ENCODE results near the gene RAB25.
"Not testable (repeated sequence)": the region's sequence is repeated elsewhere in the genome, so short reads cannot be mapped to it uniquely, and the experiment has no call there.

The RAB25 gene

DNA sequence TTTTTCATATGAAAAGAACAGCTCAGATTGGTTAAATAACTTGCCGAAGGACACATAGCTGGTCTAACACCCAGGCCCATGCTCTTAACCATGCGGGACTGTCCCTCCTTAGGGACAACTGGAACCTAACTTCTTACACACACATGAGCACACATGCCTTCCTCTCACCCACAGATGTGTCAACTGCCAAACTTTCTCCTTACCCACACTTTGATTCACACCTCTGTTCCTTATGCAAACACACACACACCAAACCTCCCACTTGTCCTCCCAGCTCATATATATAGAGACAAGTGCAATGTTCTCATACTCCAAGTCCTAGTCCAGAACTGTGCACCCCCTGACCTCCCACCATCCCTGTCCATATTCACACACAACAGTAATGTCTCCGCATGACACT is 4.3 kb downstream of the RAB25 start:
- in situ Hi-C loops (cut with MboI; ENCODE audit: low sequenced_read_pairs, unreplicated experiment): no loop called here
- TF ChIP-seq, protein P1, sequence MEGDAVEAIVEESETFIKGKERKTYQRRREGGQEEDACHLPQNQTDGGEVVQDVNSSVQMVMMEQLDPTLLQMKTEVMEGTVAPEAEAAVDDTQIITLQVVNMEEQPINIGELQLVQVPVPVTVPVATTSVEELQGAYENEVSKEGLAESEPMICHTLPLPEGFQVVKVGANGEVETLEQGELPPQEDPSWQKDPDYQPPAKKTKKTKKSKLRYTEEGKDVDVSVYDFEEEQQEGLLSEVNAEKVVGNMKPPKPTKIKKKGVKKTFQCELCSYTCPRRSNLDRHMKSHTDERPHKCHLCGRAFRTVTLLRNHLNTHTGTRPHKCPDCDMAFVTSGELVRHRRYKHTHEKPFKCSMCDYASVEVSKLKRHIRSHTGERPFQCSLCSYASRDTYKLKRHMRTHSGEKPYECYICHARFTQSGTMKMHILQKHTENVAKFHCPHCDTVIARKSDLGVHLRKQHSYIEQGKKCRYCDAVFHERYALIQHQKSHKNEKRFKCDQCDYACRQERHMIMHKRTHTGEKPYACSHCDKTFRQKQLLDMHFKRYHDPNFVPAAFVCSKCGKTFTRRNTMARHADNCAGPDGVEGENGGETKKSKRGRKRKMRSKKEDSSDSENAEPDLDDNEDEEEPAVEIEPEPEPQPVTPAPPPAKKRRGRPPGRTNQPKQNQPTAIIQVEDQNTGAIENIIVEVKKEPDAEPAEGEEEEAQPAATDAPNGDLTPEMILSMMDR (IDR thresholded peaks at IDR 0.05; ENCODE audit: borderline replicate concordance, control extremely low read depth, extremely low read depth, insufficient read depth, missing control alignments): no peak
- DNase-seq (ENCODE audit: low spot score): no peak

DNA sequence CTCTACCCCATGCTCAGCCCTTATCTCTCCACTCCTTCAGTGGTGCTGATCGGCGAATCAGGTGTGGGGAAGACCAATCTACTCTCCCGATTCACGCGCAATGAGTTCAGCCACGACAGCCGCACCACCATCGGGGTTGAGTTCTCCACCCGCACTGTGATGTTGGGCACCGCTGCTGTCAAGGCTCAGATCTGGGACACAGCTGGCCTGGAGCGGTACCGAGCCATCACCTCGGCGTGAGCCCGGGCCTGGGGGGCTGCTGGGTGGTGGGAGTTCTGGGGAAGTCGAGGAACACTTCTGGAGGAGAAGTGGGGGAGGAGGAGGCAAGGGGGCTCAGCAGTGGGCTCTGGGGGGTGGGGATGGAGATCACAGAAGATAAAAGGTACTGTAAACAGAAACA is 4.9 kb downstream of the RAB25 start:
- DNase-seq (ENCODE audit: low spot score): no peak
- in situ Hi-C loops (cut with MboI; ENCODE audit: low sequenced_read_pairs, unreplicated experiment): no loop called here
- TF ChIP-seq, protein P1 (IDR thresholded peaks at IDR 0.05; ENCODE audit: borderline replicate concordance, control extremely low read depth, extremely low read depth, insufficient read depth, missing control alignments): no peak

DNA sequence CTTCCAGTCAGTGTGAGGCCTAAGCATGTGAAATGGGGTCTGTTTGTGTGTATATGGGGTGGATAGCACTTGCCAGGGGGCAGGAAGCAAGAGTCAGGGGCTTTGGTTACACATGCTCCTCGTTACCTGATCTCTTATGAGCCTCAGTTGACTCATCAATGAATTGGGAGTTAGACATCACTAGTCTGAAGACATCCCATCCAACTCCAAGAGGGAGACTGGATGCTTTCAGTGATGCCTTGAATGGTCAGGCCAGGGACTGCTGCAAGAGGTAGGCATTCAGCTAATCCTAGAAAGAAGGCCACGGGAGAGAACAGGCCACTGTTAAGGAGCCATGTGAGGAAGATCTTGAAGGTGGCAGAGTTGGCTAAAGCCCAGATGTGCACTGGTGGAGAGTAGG is 6.3 kb downstream of the RAB25 start:
- no peak for DNase-seq (ENCODE audit: low spot score)
- in situ Hi-C loops (cut with MboI; ENCODE audit: low sequenced_read_pairs, unreplicated experiment): no loop called here
- TF ChIP-seq, protein P1 (IDR thresholded peaks at IDR 0.05; ENCODE audit: borderline replicate concordance, control extremely low read depth, extremely low read depth, insufficient read depth, missing control alignments): no peak

DNA sequence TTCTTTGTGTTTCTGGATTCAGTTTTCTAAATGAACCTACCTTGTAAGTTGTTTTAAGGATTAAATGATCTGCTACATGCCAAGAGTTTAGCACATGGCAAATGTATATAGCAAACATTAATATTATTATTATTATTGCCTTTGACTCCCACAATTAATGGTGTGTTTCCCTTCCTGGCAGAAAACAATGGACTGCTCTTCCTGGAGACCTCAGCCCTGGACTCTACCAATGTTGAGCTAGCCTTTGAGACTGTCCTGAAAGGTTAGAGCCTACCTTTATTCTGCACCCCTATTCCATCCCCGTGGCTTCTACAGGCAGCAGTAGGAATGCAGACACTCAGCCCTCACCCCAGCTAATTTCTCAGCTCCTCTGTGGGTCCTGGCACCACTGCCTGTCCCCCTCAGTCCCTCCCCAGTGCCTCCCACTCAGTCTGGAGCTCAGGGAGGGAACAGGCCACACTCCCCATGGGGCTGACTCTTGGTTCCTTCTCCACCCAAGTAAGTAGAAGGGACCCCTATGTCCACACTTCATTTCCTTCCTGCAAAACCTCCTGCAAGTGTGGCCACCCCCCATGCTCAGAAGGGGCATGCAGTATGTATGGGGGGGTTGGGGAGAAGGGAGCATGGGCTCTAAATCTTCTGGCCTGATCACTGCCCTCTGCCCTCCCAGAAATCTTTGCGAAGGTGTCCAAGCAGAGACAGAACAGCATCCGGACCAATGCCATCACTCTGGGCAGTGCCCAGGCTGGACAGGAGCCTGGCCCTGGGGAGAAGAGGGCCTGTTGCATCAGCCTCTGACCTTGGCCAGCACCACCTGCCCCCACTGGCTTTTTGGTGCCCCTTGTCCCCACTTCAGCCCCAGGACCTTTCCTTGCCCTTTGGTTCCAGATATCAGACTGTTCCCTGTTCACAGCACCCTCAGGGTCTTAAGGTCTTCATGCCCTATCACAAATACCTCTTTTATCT is 8.8 kb downstream of the RAB25 start:
- DNase-seq (ENCODE audit: low spot score): no peak
- in situ Hi-C loops (cut with MboI; ENCODE audit: low sequenced_read_pairs, unreplicated experiment): no loop called here
- TF ChIP-seq, protein P1 (IDR thresholded peaks at IDR 0.05; ENCODE audit: borderline replicate concordance, control extremely low read depth, extremely low read depth, insufficient read depth, missing control alignments): no peak

DNA sequence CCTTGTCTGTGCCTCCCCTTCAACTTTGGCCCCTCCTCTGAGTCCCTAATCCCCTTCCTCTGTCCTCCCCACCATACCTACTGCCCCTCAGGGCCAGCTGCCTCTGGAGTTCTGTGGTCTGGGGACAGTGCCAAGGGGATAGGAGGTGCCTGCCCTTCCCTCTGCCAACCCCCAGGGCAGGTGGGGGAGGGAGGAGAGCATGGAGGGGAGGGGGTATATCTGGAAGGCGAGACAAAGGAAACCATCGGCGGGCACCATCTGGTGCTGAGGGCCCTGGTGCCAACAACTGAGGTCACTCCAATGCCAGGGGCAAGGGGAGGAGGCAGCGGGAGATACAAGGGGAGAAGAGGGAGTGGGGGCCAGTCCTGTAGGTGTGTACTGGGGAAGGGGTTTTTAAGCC is 9.6 kb downstream of the RAB25 start:
- TF ChIP-seq, protein P1 (IDR thresholded peaks at IDR 0.05; ENCODE audit: borderline replicate concordance, control extremely low read depth, extremely low read depth, insufficient read depth, missing control alignments): no peak
- in situ Hi-C loops (cut with MboI; ENCODE audit: low sequenced_read_pairs, unreplicated experiment): no loop called here
- no peak for DNase-seq (ENCODE audit: low spot score)

DNA sequence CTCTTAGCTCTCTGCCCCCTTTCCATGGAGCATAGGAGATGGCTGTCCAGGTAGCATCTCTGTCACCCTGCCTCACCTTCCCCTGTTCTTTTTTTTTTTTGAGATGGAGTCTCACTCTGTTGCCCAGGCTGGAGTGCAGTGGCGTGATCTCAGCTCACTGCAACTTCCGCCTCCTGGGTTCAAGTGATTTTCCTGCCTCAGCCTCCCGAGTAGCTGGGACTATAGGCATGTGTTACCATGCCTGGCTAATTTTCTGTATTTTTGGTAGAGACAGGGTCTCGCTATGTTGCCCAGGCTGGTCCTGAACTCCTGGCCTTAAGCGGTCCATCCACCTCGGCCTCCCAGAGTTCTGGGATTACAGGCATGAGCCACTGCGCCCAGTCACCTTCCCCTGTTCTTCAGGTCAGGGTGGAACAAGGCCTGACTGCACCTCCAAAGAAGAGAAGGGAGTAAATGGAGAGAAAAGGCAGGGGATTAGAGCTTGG is 10.4 kb downstream of the RAB25 start:
- in situ Hi-C loops (cut with MboI; ENCODE audit: low sequenced_read_pairs, unreplicated experiment); DNase-seq (ENCODE audit: low spot score): not testable (repeated sequence)

DNA sequence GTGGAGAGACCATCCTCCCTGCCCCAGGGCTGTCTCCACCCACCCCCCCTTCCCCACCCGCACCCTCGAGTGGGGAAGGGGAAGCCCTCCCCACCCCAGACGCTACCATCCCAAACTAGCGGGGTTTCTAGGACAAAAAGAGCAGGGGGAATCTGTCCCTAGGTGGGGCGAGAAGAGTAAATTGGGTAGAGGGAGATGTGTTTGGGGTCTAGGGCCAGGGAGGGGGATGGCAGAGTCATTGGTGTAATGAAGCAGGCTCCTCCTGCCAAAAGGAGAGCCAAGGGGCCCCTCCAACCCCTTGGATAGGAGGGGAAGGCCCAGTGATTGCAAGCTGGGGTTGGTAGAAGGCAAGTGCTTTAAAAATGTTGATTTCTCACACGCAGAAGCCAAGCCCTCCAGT is 11.3 kb downstream of the RAB25 start:
- TF ChIP-seq, protein P1 (IDR thresholded peaks at IDR 0.05; ENCODE audit: borderline replicate concordance, control extremely low read depth, extremely low read depth, insufficient read depth, missing control alignments): no peak
- DNase-seq (ENCODE audit: low spot score): no peak
- in situ Hi-C loops (cut with MboI; ENCODE audit: low sequenced_read_pairs, unreplicated experiment): no loop called here

Data from GM13976 (cell line).